Heart right ventricle (tissue), 16 donors: Measurements from ENCODE around the gene TMEM132D. TPM values are rescaled to one million over a fixed set of nuclear protein-coding genes. Genes with fewer than 3 reads are reported as not detected.

Experiments
- ATAC-seq, 8 donors: fragments of 200-7000 bp; cut with Tn5 transposase; one replicate each; pipeline ENCODE4 v1.9.1; 2020; ENCODE audit warnings: mild to moderate bottlenecking in 8 of 8, moderate library complexity in 8 of 8, moderate number of reproducible peaks in 1 of 8
- DNase-seq, 2 donors: peaks; one replicate each; pipeline ENCODE4 v3.0.0-alpha.2; 2020
- H3K27ac ChIP-seq, 10 donors: fragments of 200-600 bp; sonication (generic) in 2 of 10; one replicate each; pipeline versions ENCODE4 v1.5.0 to v1.8.0; 2020 to 2022; ENCODE audit warnings: mild to moderate bottlenecking in 3 of 10
- H3K27me3 ChIP-seq, 7 donors: fragments of 200-600 bp; one replicate each; pipeline ENCODE4 v1.8.0; 2021 to 2022; ENCODE audit warnings: mild to moderate bottlenecking in 2 of 7
- H3K36me3 ChIP-seq, 9 donors: fragments of 200-600 bp; sonication (generic) in 1 of 9; one replicate each; pipeline versions ENCODE4 v1.5.0 to v1.8.0; 2020 to 2022; ENCODE audit warnings: mild to moderate bottlenecking in 2 of 9
- H3K4me1 ChIP-seq, 9 donors: fragments of 200-600 bp; sonication (generic) in 1 of 9; one replicate each; pipeline versions ENCODE4 v1.5.0 to v1.8.0; 2020 to 2022; ENCODE audit warnings: mild to moderate bottlenecking in 4 of 9
- H3K4me3 ChIP-seq, 10 donors: fragments of 200-600 bp; sonication (generic) in 2 of 10; one replicate each; pipeline versions ENCODE4 v1.5.0 to v1.8.0; 2020 to 2022; ENCODE audit warnings: mild to moderate bottlenecking in 7 of 10, moderate library complexity in 2 of 10
- H3K9me3 ChIP-seq, 11 donors: fragments of 200-600 bp in 10 of 11; sonication (generic) in 2 of 11; one replicate each; pipeline versions ENCODE4 v1.5.0 to v1.8.0; 2013 to 2022; ENCODE audit warnings: mild to moderate bottlenecking in 2 of 11, control low read depth in 1 of 11, moderate library complexity in 1 of 11
- WGBS, 2 donors: extraction: QIAGEN DNeasy Blood & Tissue Kit; methylation state at CpG; one replicate each; pipeline ENCODE4 v1.1.7; 2013; ENCODE audit warnings: inconsistent platforms in 1 of 2; 5-methylcytosine and 5-hydroxymethylcytosine counted together
- intact Hi-C, 10 donors: fragments of 100-400 bp; cut with DNase I; formaldehyde crosslinking; loops; one replicate each; pipeline versions ENCODE4 v1.11.1 to v1.14.2; 2022
- polyA plus RNA-seq, 2 donors: library from polyadenylated mRNA; stranded (reverse); fragments of 200-250 nt; gene quantifications; one replicate each; pipeline ENCODE4 v1.2.3, GENCODE V29; 2013
- total RNA-seq, 10 donors: library from RNA; stranded (reverse); fragmentation: NEBNext Ultra II Directional in 3 of 10; extraction: Animal tissue kit (Norgen Biotek cat#: 25700) in 3 of 10; gene quantifications; one replicate each; pipeline versions ENCODE4 v1.2.1 to v1.2.4, GENCODE V29; 2021 to 2023
- TF ChIP-seq, protein P1 (sequence below), 9 donors: fragments of 200-600 bp; sonication (generic) in 2 of 9; IDR thresholded peaks; one replicate each; pipeline versions ENCODE4 v1.5.0 to v1.8.0; 2021 to 2022; ENCODE audit warnings: antibody characterized with exemption in 9 of 9, mild to moderate bottlenecking in 5 of 9, moderate library complexity in 1 of 9
- donor health status: Arrhythmogenic right ventricular cardiomyopathy.
- donor health status: ischemic (EF 13 %, LVEDD 7.1; RV severe dilation, severe dysfunction).
- donor health status: healthy with polysubstance abuse.
- donor health status: DM: no; HTN: yes; CAD: no.
- donor health status: DM: no; HTN: no; CAD: no.
- donor health status: ischemic (EF 25% LVEDD 6.9; RV normal size, moderate dysfunction).
- donor health status: ischemic (EF 25% LVEDD 5.7; RV mildly dilated, moderate dysfunction).
- donor health status: healthy.
- donor health status: DM: yes; HTN: yes; CAD: no.
- donor health status: Ischemic cardiomyopathy.
- donor health status: ischemic (EF 35%, LVEDD 5.7; RV mildly dilated, moderate dysfunction).
- donor health status: nonischemic (EF 11% LVEDD 7.7; RV severe dilation, severe dysfunction).
- donor health status: DM: yes; HTN: yes; CAD: no.
- donor health status: PGD.
- donor health status: ischemic (EF 29% LVEDD 5.4; RV normal size, mild dysfunction).
- donor health status: nonischemic (EF 23%, LVEDD 6.1; RV moderate dilation, normal function).

The TMEM132D gene
- total and polyA plus RNA-seq, 12 donors = not detected

DNA sequence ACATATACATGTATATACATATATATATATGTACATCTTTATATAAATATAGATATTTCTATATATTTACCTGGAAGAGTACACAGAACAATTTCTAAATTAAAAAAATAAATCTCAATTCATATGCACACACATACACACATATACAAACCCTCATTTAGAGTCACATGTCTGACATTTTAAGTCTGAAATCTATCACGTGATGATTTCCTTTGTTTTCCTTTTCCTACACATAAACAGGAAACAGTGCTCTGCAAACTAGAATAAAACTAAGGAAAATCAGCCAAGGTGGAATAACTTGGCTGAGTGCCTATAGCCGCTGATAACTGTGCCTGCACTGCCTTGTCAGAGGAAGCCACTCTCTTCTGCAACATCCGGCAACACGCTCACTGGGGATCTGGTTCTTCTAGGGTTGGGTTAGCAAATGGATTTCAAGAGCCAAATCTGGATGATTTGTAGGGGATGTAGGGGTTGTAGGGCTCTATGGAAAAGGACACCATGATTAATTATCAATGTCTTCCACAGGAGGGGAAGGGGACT, 480.7 kb downstream of the TMEM132D start:
- TF ChIP-seq, protein P1, sequence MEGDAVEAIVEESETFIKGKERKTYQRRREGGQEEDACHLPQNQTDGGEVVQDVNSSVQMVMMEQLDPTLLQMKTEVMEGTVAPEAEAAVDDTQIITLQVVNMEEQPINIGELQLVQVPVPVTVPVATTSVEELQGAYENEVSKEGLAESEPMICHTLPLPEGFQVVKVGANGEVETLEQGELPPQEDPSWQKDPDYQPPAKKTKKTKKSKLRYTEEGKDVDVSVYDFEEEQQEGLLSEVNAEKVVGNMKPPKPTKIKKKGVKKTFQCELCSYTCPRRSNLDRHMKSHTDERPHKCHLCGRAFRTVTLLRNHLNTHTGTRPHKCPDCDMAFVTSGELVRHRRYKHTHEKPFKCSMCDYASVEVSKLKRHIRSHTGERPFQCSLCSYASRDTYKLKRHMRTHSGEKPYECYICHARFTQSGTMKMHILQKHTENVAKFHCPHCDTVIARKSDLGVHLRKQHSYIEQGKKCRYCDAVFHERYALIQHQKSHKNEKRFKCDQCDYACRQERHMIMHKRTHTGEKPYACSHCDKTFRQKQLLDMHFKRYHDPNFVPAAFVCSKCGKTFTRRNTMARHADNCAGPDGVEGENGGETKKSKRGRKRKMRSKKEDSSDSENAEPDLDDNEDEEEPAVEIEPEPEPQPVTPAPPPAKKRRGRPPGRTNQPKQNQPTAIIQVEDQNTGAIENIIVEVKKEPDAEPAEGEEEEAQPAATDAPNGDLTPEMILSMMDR (IDR thresholded peaks at IDR 0.05) = no peak
- Histone ChIP-seq H3K27me3 (peaks cover 0 to 4% (median 0%) of the 10 kb centered on the region in 7 donors), H3K4me3 (no peak overlapping the region), H3K36me3 (no peaks in the 10 kb centered on the region), H3K27ac (no peak overlapping the region), H3K4me1 (no peaks in the 10 kb centered on the region), H3K9me3 (peaks cover 0 to 17% (median 0%) of the 10 kb centered on the region in 11 donors)
- DNase-seq (no peak), ATAC-seq (no peak)
- 33 to 38% methylated on average over 4 of the region's 4 CpGs for WGBS, 2 donors
- intact Hi-C loops = no loop called here

DNA sequence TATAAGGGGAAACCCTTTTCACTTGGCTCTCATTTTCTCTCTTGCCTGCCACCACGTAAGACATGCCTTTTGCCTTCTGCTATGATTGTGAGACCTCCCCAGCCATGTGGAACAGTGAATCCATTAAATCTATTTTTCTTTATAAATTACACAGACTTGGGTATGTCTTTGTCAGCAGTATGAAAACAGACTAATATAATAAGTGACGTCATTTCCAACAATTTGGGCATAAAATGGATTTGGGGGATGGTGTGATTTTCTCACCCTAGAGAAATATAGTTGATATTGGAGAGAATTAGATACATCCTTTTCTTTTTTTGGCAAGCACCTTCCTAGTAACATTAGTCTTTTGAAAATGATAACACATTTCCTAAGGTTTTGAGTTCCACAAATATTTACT, 490.5 kb downstream of the TMEM132D start:
- intact Hi-C loops = no loop called here
- DNase-seq (no peak), ATAC-seq (no peak)
- TF ChIP-seq, protein P1 (IDR thresholded peaks at IDR 0.05) = no peak
- H3K4me1 ChIP-seq = no peaks in the 10 kb centered on the region
- peaks cover 0 to 20% (median 0%) of the 10 kb centered on the region in 11 donors for H3K9me3 ChIP-seq
- no peaks in the 10 kb centered on the region for H3K36me3 ChIP-seq
- H3K4me3 ChIP-seq = no peak overlapping the region
- WGBS, 2 donors = 51 to 71% methylated on average over 2 of the region's 2 CpGs
- no peaks in the 10 kb centered on the region for H3K27me3 ChIP-seq
- no peak overlapping the region for H3K27ac ChIP-seq

DNA sequence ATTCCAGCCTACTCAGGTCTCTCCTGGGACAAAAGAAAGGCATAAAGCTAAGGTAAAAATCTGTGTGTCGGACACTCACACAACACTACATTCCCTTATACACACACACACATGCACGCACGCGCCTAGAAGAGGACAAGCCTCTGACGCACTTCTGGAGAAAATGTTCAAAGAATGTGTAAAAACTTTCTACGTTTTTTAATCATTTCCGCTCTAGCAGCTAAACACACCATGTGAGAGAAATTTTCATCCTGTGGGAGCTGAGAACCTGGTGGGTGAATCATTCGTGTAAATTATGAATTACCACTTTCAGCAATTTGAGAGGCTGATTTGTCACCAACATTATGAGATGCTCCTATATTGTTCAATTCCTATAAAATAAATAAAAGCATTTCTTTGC, 494.5 kb downstream of the TMEM132D start:
- no peak overlapping the region for H3K27ac ChIP-seq
- H3K4me3 ChIP-seq = no peak overlapping the region
- TF ChIP-seq, protein P1 (IDR thresholded peaks at IDR 0.05) = no peak

DNA sequence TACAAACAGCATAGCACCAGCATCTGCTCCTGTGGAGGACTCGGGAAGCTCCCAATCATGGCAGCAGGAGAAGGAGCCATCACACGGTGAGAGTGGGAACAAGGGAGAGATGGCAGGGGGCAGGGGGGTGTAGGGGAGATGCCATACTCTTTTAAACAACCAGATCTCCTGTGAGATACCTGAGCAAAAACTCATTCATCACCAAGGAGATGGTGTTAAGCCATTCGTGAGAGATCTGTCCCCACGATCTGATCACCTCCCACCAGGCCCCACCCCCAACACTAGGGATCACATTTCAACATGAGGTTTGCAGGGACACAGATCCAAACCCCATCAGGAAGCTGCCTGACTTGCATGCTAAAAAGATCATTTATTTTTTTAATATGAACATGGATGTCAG, 499.3 kb downstream of the TMEM132D start:
- Histone ChIP-seq H3K36me3 (no peaks in the 10 kb centered on the region), H3K27ac (no peak overlapping the region), H3K4me3 (no peak overlapping the region), H3K4me1 (no peaks in the 10 kb centered on the region), H3K27me3 (no peaks in the 10 kb centered on the region), H3K9me3 (peaks cover 0 to 10% (median 0%) of the 10 kb centered on the region in 11 donors)
- DNase-seq = no peak
- TF ChIP-seq, protein P1 (IDR thresholded peaks at IDR 0.05) = no peak
- intact Hi-C loops = no loop called here
- no peak for ATAC-seq
- WGBS, 2 donors = 33 to 36% methylated on average over 4 of the region's 4 CpGs

More for the DNA sequence above, 494.5 kb downstream of the TMEM132D start:
- 74 to 77% methylated on average over 8 of the region's 8 CpGs for WGBS, 2 donors
- Histone ChIP-seq H3K9me3 (peaks cover 0 to 5% (median 0%) of the 10 kb centered on the region in 11 donors), H3K4me1 (no peaks in the 10 kb centered on the region), H3K27me3 (no peaks in the 10 kb centered on the region), H3K36me3 (no peaks in the 10 kb centered on the region)
- intact Hi-C loops = no loop called here
- DNase-seq (no peak), ATAC-seq (no peak)
